Calu3 (cell line): ENCODE results near the gene PRELID3B. TPM values are rescaled to one million over a fixed set of nuclear protein-coding genes. Genes with fewer than 3 reads are reported as not detected.

Experiments
- BruUV-seq: library from RNA; stranded (reverse); fragments of 400-500 nt; replicated peaks from 2 replicates; lab custom pipeline; 2021; lab: Mats Ljungman, UMichigan
- CTCF ChIA-PET: fragments of 300-600 bp; sonication (Branson Sonifier 250); formaldehyde crosslinking; loops from one replicate; lab custom pipeline; 2022; ENCODE audit warnings: antibody characterized with exemption; lab: Charles Lee
- DNase-seq: peaks from one replicate; pipeline ENCODE4 v3.0.0; 2022
- H3K27ac Mint-ChIP-seq: one replicate; pipeline ENCODE4 v1.8.0; 2022; ENCODE audit warnings: mixed read lengths; ENCODE audit not compliant: unreplicated experiment
- H3K27me3 Mint-ChIP-seq: one replicate; pipeline ENCODE4 v1.8.0; 2022; ENCODE audit warnings: mixed read lengths; ENCODE audit not compliant: unreplicated experiment
- H3K36me3 Mint-ChIP-seq: one replicate; pipeline ENCODE4 v1.8.0; 2022; ENCODE audit warnings: mild to moderate bottlenecking, moderate library complexity, mixed read lengths; ENCODE audit not compliant: insufficient read depth, unreplicated experiment
- H3K4me1 Mint-ChIP-seq: one replicate; pipeline ENCODE4 v1.8.0; 2022; ENCODE audit warnings: mild to moderate bottlenecking, low read depth, mixed read lengths; ENCODE audit not compliant: unreplicated experiment
- H3K4me3 Mint-ChIP-seq: one replicate; pipeline ENCODE4 v1.8.0; 2022; ENCODE audit warnings: mild to moderate bottlenecking, low read depth, moderate library complexity, mixed read lengths; ENCODE audit not compliant: unreplicated experiment
- H3K9me3 Mint-ChIP-seq: one replicate; pipeline ENCODE4 v1.8.0; 2022; ENCODE audit warnings: low read depth, mixed read lengths; ENCODE audit not compliant: unreplicated experiment
- intact Hi-C: fragments of 100-400 bp; cut with micrococcal nuclease; formaldehyde crosslinking; loops from one replicate; pipeline ENCODE4 v1.10.0; 2022; ENCODE audit not compliant: unreplicated experiment
- total RNA-seq: library from RNA; stranded (reverse); gene quantifications from 2 replicates; pipeline ENCODE4 v1.2.3, GENCODE V29; 2022
- TF ChIP-seq, protein P1 (sequence below): fragments of 200-600 bp; IDR thresholded peaks from one replicate; pipeline ENCODE4 v1.8.0; 2022; ENCODE audit warnings: antibody characterized with exemption; ENCODE audit not compliant: unreplicated experiment

The PRELID3B gene
- total RNA-seq, 1 experiment from 2014 or later: 136 TPM

DNA sequence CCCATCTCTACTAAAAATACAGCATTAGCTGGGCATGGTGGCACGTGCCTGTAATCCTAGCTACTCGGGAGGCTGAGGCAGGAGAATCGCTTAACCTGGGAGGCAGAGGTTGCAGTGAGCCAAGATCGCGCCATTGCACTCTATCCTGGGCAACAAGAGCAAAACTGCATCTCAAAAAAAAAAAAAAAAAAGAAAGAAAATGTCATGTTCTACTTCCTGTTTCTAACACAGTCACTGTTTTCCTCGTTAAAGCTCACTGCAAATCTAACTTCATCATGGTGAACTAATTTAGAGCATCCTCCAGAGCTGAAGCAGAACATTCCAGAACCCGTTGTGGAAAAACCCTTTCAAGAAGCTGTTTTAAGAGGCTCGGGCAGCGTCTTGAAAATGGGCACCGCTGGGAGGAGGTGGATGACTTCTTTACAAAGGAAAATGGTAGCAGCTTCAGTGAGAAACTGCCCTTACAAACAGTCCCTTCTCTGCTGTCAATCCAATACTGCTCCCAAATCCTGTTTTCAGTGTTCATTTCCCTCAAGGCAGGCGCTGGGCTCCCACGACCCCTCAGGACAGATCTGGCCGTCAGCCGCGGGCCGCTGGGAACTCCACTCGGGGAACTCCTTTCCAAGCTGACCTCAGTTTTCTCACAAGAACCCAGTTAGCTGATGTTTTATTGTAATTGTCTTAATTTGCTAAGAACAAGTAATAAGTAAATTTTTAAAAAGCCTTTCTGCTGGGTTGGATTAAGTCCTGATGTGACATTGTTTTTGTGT, 48.0 kb downstream of the PRELID3B start:
- TF ChIP-seq, protein P1, sequence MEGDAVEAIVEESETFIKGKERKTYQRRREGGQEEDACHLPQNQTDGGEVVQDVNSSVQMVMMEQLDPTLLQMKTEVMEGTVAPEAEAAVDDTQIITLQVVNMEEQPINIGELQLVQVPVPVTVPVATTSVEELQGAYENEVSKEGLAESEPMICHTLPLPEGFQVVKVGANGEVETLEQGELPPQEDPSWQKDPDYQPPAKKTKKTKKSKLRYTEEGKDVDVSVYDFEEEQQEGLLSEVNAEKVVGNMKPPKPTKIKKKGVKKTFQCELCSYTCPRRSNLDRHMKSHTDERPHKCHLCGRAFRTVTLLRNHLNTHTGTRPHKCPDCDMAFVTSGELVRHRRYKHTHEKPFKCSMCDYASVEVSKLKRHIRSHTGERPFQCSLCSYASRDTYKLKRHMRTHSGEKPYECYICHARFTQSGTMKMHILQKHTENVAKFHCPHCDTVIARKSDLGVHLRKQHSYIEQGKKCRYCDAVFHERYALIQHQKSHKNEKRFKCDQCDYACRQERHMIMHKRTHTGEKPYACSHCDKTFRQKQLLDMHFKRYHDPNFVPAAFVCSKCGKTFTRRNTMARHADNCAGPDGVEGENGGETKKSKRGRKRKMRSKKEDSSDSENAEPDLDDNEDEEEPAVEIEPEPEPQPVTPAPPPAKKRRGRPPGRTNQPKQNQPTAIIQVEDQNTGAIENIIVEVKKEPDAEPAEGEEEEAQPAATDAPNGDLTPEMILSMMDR: no peak
- CTCF ChIA-PET: interaction anchor here (0.6 kb wide), 1 partner anchor 12 kb away, joined by 7 read pairs; no protein-coding TSS in a partner anchor
- no peaks in the 10 kb centered on the region for H3K27me3 Mint-ChIP-seq
- peaks cover 17% of the 10 kb centered on the region for H3K4me1 Mint-ChIP-seq
- H3K27ac Mint-ChIP-seq: no peak overlapping the region
- H3K4me3 Mint-ChIP-seq: no peak overlapping the region
- TSS peak; percentile 22 for BruUV-seq
- intact Hi-C loops: no loop called here
- H3K9me3 Mint-ChIP-seq: no peaks in the 10 kb centered on the region
- peaks cover 86% of the 10 kb centered on the region for H3K36me3 Mint-ChIP-seq
- DNase-seq: no peak

GRCh38 chr20:58993332-58994248, 49.0 kb downstream of the PRELID3B start:
- Mint-ChIP-seq H3K27ac (no peak overlapping the region), H3K9me3 (no peaks in the 10 kb centered on the region), H3K4me3 (no peak overlapping the region), H3K27me3 (no peaks in the 10 kb centered on the region), H3K36me3 (peaks cover 87% of the 10 kb centered on the region), H3K4me1 (peaks cover 17% of the 10 kb centered on the region)
- no peak for DNase-seq
- no TSS peak for BruUV-seq
- intact Hi-C loops: no loop called here
- TF ChIP-seq, protein P1: no peak
- CTCF ChIA-PET: interaction anchor here (0.6 to 1.1 kb wide), 3 partner anchors 11 to 123 kb away, joined by 3 to 7 read pairs (median 5); no protein-coding TSS in a partner anchor

DNA sequence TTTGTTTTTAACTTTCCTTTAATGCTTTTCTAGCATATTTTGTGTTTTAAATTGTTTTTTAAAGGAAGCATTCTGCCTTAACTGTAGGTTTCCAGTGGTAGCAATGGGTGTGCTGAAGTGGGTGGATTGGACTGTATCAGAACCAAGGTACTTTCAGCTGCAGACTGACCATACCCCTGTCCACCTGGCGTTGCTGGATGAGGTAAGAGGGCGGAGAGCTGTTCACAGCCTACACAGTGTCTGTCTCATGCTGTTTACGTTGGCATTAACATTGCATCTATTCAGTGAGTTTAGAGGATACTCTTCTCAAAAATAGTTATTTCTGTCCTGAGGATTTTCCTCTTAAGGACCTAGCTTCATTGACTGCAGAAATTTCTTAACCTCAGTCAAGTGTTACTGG, 49.7 kb downstream of the PRELID3B start:
- BruUV-seq: no TSS peak
- Mint-ChIP-seq H3K4me3 (no peak overlapping the region), H3K9me3 (no peaks in the 10 kb centered on the region), H3K36me3 (peaks cover 82% of the 10 kb centered on the region), H3K27ac (no peak overlapping the region), H3K4me1 (peaks cover 17% of the 10 kb centered on the region), H3K27me3 (no peaks in the 10 kb centered on the region)
- TF ChIP-seq, protein P1: no peak
- CTCF ChIA-PET: interaction anchor here (0.9 to 1.1 kb wide), 2 partner anchors 11 to 123 kb away, joined by 3 to 5 read pairs; no protein-coding TSS in a partner anchor
- no peak for DNase-seq
- intact Hi-C loops: no loop called here

- no TSS peak for BruUV-seq
- Mint-ChIP-seq H3K27me3 (no peaks in the 10 kb centered on the region), H3K36me3 (peaks cover 82% of the 10 kb centered on the region), H3K4me3 (no peak overlapping the region), H3K9me3 (no peaks in the 10 kb centered on the region), H3K27ac (no peak overlapping the region), H3K4me1 (peaks cover 17% of the 10 kb centered on the region)
- TF ChIP-seq, protein P1: no peak
- CTCF ChIA-PET: interaction anchor here (1.0 kb wide), 1 partner anchor 10 kb away, joined by 3 read pairs; no protein-coding TSS in a partner anchor
- no peak for DNase-seq
- intact Hi-C loops: no loop called here
Observed at GRCh38 chr20:58991715-58992114, 50.9 kb downstream of the PRELID3B start.
